Measurements from ENCODE around the gene CCNL2.
A peak's percentile ranks its signal among the peaks of the same experiment; 100 is the strongest.
"Not testable (repeated sequence)": the region's sequence is repeated elsewhere in the genome, so short reads cannot be mapped to it uniquely, and the experiment has no call there.

Gene CCNL2

DNA sequence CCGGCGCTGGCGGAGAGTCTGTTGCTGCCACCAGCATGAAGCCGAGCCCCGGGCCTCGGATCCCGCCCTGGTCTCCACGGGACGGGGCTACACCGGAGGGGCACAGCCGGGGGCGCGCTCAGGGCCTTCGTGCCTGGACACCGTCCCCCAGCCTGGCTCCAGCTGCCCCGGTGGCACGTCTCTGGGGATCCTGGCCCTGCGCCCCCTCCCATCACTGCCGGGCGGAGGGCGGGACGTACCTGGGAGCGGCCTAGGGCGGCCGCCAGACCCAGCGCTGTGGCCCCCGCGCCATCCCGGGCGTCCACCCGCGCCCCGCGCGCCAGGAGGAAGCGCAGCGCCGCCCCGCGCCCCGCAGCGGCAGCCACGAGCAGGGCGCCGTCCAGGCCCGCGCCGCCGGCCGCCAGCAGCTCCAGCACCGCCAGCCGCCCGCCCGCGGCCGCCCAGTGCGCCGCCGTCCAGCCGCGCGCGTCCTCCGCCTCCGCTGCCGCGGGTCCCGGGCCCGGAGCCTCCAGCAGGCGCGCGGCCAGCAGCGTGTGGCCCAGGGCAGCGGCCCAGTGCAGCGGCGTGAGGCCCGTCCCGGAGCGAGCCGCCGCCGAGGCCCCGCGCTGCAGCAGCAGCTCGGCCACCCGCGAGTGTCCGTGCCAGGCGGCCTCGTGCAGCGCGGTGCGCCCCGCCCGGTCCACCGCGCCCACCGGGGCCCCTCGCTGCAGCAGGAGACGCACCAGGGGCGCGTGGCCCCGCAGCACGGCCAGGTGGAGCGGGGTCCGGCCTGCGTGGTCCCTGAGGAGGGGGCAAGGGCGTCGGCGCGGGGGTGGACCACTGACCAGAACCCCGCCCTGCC lies 20.9 kb upstream of the CCNL2 start:
- DNase-seq (ENCODE audit: low read depth in 1 of 2, low spot score in 1 of 2), result no peak

DNA sequence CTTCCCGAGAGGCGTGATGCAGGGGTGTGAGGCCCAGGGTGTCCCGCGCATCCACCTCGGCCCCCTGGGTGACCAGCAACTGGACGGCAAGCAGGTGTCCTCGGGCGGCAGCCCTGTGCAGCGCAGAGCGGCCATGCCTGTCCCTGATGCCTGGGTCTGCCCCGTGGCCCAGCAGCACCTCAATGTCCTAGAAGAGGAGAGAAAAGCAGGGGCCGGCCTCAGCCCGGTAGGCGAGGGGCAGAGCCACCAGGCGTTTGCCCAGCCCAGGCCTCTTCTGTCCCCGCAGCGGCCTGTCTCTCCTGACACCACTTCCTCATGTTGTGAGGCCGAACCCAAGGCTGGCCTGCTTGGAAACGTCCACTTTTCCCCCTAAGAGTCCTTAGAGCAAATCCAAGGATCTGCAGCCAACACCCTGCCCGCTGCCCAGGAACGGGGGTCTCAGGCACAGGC lies 20.3 kb upstream of the CCNL2 start:
- no peak for DNase-seq (ENCODE audit: low read depth in 1 of 2, low spot score in 1 of 2)

GRCh38 chr1:1418464-1419362 lies 19.6 kb upstream of the CCNL2 start:
- DNase-seq (ENCODE audit: low read depth in 1 of 2, low spot score in 1 of 2), result no peak

- DNase-seq (ENCODE audit: low read depth in 1 of 2, low spot score in 1 of 2), result not testable (repeated sequence)
Measured at GRCh38 chr1:1417825-1418463, 18.8 kb upstream of the CCNL2 start.

DNA sequence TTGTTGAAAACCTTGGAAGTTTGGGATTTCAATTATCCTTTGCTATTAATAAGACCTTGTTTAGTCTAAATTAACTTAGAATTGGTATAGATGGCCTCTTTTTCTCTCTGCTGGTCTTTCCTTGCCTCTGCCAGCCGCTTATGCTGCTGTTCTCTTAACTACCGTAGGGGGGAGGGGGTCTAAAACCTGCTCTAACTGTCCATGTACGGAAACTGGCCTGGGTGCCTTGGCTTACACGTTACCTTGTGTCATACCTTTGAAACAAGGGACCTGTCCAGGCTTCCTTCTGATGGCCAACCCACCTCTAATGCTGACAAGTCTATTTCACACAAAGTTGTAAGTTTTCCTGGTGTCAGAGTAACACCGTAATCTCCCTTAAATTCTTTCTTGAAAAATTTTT lies 18.3 kb upstream of the CCNL2 start:
- DNase-seq (ENCODE audit: low read depth in 1 of 2, low spot score in 1 of 2), result not testable (repeated sequence)

DNA sequence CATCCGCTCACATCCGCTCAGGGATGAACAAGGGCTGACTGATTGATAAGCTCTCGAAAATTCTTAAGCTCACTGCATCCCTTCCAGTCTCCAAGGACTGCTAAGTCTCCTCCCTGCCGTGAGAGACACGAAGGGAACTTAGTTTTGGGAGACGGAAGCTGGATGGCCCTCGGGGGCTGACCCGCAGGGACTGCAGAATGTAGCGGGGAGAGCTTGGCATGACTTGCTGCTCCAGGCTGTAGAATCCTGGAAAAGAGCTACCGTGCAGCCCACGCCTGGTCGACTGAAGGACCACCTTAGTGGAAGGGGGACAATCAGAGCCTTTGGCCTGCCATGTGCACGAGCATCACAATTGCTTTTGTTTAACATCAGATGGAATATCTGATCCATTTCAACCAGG lies 16.6 kb upstream of the CCNL2 start:
- DNase-seq (ENCODE audit: low read depth in 1 of 2, low spot score in 1 of 2), result no peak

- DNase-seq (ENCODE audit: low read depth in 1 of 2, low spot score in 1 of 2), result not testable (repeated sequence)
Measured at GRCh38 chr1:1412311-1412902, 13.3 kb upstream of the CCNL2 start.

DNA sequence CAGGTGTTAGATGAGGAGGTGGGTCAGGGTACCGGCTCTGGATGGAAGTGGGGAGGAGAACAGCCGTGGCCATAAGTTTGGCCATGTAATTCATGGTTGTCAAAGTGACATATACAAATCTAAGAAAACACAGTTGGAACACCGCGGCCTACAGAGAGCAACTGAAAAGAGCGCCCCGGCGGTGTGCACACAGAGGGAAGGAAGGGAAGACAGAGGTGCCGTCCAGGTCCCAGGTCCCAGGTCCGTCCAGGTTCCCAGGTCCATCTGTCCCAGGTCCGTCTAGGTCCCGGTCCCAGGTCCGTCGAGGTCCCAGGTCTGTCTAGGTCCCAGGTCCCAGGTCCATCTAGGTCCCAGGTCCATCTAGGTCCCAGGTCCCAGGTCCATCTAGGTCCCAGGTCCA lies 12.5 kb upstream of the CCNL2 start:
- no peak for DNase-seq (ENCODE audit: low read depth in 1 of 2, low spot score in 1 of 2)

DNA sequence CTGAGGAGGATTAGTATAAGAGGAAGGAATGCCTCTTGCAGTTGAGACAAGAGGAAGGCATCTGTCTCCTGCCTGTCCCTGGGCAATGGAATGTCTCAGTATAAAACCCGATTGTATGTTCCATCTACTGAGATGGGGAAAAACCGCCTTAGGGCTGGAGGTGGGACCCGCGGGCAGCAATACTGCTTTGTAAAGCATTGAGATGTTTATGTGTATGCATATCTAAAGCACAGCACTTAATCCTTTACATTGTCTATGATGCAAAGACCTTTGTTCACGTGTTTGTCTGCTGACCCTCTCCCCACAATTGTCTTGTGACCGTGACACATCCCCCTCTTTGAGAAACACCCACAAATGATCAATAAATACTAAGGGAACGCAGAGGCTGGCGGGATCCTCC lies 11.1 kb upstream of the CCNL2 start:
- not testable (repeated sequence) for DNase-seq (ENCODE audit: low read depth in 1 of 2, low spot score in 1 of 2)

- DNase-seq (ENCODE audit: low read depth in 1 of 2, low spot score in 1 of 2), result no peak
Measured at GRCh38 chr1:1407636-1408318, 8.6 kb upstream of the CCNL2 start.

GRCh38 chr1:1406821-1407635 lies 7.9 kb upstream of the CCNL2 start, which contains the start of gene MRPL20:
MRPL20 (minus strand) TSS chr1:1407293; CDS start chr1:1407217, 76 bp downstream.
- DNase-seq (ENCODE audit: low read depth in 1 of 2, low spot score in 1 of 2), result peak; percentile 92 to 95

DNA sequence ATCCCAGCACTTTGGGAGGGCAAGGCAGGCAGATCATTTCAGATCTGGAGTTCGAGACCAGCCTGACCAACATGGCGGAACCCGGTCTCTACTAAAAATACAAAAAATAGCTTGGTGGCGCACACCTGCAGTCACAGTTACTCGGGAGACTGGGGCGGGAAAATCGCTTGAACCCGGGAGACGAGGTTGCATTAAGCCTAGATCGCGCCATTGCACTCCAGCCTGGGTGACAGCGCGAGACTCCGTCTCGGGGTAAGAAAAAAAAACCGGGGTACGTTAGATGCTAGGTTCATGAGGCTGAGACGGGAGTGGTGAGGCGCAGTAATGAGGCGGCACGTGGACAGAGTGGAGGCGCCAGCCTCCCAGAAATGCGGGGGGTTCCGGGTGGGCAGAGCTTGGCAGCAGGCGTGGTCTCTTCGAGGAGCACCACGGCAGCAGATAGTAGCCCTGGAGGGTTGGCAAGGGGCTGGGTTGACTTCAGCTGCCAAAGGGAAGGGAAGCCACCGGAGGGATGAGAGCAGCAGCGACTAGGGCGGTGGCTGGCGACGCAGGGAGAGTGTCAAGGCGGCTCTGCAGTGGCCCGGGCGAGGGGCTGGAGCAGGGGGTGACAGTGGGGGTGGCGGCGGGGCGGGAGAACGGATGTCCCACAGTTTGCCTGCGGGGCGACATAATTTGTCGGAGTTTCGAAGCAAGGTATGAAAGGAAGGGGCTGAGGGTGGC lies 7.1 kb upstream of the CCNL2 start:
- no peak for DNase-seq (ENCODE audit: low read depth in 1 of 2, low spot score in 1 of 2)

DNA sequence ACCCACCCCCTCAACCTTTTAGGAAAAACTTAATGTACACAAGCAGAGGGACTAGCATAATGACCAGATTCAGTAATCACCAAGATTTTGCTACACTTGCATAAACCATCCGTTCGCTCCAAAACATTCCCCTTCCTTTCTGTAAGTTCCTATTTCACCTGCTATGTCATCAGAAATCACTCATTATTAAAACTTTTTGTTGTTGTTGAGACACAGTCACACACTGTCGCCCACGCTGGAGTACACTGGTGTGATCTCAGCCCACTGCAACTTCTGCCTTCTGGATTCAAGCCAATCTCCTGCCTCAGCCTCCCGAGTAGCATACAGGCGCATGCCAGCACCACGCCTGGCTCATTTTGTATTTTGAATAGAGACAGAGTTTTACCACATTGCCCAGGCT lies 4.5 kb upstream of the CCNL2 start:
- no peak for DNase-seq (ENCODE audit: low read depth in 1 of 2, low spot score in 1 of 2)

GRCh38 chr1:1402901-1403392 lies 3.8 kb upstream of the CCNL2 start:
- DNase-seq (ENCODE audit: low read depth in 1 of 2, low spot score in 1 of 2), result not testable (repeated sequence)

GRCh38 chr1:1402072-1402900 lies 3.2 kb upstream of the CCNL2 start:
- no peak for DNase-seq (ENCODE audit: low read depth in 1 of 2, low spot score in 1 of 2)

GRCh38 chr1:1401457-1402010 lies 2.4 kb upstream of the CCNL2 start:
- no peak for DNase-seq (ENCODE audit: low read depth in 1 of 2, low spot score in 1 of 2)

DNA sequence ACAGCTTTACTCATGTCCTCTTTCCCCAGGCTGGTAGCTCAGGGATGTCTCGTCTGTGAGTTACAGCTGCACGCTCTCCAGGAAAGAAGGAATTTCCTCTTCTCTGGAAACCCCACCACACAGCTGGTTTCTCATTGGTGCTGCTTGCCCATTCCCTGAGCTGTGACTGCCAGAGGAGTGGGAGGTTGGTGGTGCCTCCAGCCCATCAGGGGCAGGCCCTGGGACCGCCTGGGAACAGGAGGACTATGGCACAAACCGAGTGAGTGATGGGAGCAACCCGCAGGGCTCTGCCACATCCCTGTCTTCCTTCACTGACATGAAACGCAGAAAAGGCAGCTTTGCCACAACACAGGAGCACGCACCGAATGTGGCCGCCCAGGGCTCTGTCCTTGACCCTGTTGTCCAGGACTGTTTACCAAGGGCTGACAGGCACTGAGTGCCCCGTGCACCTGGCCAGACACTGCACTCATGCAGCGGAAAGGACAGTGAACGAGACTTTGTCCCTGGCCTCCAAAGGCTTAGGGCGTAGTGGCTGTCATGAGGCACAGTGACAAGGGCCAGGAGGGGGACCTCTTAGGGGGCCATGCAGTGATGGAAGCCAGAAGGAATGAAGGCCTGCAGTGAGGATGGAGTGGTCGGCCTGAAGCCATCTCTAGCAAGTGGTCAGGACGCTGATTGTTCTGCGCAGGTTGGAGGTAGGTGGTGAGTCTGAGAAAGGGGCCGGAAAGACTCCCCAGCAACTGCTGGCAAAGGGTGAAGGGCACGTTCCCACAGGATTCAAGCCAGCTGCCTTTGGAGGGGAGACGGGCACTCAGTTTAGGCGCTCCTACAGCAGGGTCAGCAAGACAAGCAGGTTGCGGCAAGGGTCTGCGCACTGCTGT lies 1.7 kb upstream of the CCNL2 start:
- DNase-seq (ENCODE audit: low read depth in 1 of 2, low spot score in 1 of 2), result no peak

Measured in activated CD4-positive, alpha-beta T cell treated with anti-CD3 and anti-CD28 coated beads, Interleukin-2, amount 50 U/mL, for 24 hours (primary cell).